HG03066 (cell line): ENCODE measurements around the gene PNMA5.
"Not testable (repeated sequence)": the region's sequence is repeated elsewhere in the genome, so short reads cannot be mapped to it uniquely, and the experiment has no call there.

Experiments used
- ATAC-seq: cut with Tn5 transposase; IDR thresholded peaks from one replicate; pipeline ENCODE4 v1.9.1; 2021; ENCODE audit warnings: low read depth; ENCODE audit not compliant: unreplicated experiment

PNMA5 gene

DNA sequence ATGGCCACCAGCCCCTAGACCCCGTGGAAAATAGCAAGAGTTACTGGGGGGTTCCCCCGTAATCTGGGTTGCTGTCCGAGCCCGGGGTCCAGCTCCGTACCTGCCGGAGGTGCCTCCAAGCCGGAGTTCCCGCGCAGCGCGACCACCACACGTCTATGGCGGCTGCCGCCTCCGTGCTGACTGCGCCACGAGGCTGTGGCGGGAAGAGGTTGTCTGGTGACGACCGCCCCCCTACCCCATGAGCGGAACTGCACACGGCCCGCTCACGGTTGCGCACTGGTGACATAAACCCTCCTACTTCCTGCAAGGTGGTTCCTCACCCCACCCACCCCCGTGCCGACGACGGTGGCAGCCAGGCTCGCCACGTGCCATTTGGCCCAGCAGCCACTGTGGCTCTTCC is at the start of gene PNMA5:
TSS of gene PNMA5 (minus strand) at position 184 of the 400 bp plus-strand sequence. CDS start 2,518 bp downstream, outside the sequence.
- ATAC-seq, result no peak

- ATAC-seq, result peak; percentile 92
These were observed 38.6 kb upstream of the PNMA5 start for GRCh38 chrX:153032397-153033118.

DNA sequence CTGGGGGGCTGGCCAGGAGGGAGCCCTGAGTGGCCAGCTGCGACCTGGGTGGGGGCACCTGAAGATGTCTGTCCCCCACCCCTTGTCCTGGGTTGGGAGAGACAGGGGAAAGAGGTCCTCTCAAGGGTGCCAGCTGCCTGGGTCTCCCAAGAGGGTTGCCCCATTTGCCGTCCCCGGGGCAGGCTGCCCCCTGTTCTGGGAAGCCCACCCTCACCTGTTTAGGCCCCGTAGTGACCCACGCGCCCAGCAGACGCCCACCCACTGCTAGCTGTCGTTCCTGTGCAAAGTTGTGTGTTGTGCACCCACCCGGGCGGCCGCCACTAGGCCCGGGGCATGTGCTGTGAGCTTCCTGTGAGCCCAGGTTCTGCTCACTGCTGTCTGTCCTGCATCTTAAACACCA is 36.9 kb upstream of the PNMA5 start:
- no peak for ATAC-seq

DNA sequence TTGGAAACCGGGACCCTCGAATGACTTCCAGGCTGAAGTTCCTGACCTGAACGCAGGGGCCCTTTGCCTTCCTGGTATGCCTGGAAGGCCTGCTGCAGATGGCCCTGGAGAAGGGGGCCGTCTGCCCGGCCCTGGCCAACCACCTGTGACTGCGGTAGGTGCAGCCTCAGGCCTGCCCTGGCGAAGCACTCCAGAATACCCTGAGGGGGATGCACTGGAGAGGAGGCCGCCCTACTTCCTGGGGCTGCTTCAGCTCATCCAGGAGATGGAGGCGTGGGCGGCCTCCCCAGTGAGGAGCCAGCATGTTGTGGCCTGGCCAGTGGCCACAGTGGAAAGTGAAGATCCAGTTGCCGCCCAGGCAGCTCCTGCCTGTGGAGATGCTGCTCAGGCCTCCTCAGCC is 36.0 kb upstream of the PNMA5 start:
- ATAC-seq, result no peak

DNA sequence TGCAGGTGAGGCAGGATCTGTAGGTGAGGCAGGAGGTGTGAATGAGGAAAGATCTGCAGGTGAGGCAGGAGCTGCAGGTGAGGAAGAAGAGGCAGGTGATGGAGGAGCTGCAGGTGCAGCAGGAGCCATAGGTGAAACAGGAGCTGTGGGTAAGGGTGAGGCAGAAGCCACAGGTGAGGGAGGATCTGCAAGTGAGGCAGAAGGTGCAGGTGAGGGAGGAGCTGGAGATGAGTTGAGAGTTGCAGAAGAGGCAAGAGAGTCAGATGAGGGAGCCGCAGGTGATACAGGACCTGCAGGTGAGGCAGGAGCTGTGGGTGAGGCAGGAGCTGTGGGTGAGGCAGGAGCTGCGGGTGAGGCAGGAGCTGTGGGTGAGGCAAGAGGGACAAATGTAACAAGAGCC is 35.2 kb upstream of the PNMA5 start:
- ATAC-seq, result no peak

DNA sequence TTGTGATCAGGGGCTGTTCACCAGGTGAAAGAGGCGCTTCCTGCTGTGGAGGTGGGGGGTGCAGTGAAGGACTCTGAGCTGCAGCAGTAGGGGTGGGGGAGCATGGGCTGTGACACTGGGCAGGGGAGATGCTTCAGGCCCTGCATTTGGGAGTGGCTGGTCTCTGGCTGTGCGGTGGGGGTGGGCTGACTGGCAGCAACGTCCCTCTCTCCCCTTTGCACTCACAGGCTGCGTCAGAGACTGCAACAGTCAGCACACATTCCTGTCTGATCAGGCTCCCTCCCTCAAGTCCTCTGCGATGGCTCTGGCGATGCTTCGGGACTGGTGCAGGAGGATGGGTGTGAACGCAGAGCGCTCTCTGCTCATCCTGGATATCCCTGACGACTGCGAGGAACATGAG is 34.6 kb upstream of the PNMA5 start:
- not testable (repeated sequence) for ATAC-seq

DNA sequence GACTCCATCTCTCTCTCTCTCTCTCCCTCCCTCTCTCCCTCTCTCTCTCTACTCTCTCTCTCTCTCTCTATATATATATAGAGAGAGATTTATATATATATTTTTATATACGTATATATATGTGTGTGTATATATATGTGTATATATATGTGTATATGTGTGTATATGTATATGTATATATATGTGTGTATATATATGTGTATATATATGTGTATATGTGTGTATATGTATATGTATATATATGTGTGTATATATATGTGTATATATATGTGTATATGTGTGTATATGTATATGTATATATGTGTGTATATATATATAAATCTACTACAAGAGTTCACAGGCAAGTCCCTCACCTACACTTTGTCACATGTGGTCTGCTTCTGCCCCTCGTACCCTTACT is 32.6 kb upstream of the PNMA5 start:
- ATAC-seq, result not testable (repeated sequence)

- ATAC-seq, result no peak
These were observed 25.2 kb upstream of the PNMA5 start for GRCh38 chrX:153019166-153019565.

DNA sequence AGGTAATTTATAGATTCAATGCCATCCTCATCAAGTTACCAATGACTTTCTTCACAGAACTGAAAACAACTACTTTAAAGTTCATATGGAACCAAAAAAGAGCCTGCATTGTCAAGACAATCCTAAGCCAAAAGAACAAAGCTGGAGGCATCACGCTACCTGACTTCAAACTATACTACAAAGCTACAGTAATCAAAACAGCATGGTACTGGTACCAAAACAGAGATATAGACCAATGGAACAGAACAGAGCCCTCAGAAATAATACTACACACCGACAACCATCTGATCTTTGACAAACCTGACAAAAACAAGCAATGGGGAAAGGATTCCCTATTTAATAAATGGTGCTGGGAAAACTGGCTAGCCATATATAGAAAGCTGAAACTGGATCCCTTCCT is 23.3 kb upstream of the PNMA5 start:
- ATAC-seq, result not testable (repeated sequence)

DNA sequence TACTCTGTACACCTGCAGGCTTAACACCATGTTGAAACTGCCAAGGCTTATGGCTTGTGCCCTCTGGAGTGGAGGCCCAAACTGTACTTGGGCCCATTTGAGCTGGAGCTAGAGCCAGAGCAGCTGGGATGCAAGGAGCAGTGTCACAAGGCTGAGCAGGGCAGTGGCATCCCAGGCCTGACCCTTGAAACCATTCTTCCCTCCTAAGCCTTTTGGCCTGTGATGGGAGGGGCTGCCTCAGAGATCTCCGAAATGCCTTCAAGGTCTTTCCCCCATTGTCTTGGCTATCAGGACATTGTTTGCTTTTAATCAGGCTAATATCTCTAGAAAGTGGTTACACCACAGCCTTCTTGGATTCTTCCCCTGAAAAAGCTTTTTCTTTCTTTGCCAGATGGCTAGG is 10.9 kb upstream of the PNMA5 start:
- no peak for ATAC-seq

GRCh38 chrX:153003981-153004380 is 10.1 kb upstream of the PNMA5 start:
- no peak for ATAC-seq

GRCh38 chrX:153002182-153002581 is 8.3 kb upstream of the PNMA5 start:
- not testable (repeated sequence) for ATAC-seq

DNA sequence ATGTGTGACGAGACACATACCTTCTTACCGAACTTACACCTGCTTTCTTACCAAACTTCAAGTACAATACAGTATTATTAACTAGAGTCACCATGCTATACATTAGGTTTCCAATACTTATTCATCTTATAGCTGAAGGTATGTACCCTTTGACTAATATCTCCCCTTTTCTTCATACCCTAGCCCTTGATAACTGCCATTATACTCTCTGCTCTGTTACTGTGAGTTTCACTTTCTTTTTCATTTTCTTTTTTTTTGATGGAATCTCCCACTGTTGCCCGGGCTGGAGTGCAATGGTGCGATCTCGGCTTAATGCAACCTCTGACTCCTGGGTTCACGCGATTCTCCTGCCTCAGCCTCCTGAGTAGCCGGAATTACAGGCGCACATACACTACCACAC is 3.4 kb upstream of the PNMA5 start:
- no peak for ATAC-seq

GRCh38 chrX:152992115-152992514 is 1.8 kb downstream of the PNMA5 start:
- ATAC-seq, result no peak

DNA sequence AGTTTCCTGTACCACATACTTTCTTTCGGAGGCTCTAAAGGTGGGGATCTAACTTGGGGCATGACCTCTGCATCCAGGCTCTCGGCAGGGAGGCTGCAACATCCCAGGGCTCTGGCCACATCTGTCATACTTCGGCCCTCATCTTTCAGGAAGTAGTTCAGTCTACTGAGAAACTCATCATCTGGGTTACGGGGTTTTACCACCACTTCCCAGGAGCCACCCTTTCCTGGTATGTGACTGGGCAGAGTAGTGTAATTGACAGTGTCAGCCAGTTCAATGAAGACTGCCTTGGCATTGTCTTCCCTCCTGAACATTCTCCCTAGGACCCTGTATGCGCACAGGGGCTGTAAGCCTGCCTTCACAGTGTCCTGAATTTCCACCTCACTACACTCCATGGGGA is 2.8 kb downstream of the PNMA5 start:
- no peak for ATAC-seq

GRCh38 chrX:152989292-152989658 is 4.6 kb downstream of the PNMA5 start:
- ATAC-seq, result no peak

GRCh38 chrX:152988536-152989291 is 5.2 kb downstream of the PNMA5 start:
- ATAC-seq, result no peak

DNA sequence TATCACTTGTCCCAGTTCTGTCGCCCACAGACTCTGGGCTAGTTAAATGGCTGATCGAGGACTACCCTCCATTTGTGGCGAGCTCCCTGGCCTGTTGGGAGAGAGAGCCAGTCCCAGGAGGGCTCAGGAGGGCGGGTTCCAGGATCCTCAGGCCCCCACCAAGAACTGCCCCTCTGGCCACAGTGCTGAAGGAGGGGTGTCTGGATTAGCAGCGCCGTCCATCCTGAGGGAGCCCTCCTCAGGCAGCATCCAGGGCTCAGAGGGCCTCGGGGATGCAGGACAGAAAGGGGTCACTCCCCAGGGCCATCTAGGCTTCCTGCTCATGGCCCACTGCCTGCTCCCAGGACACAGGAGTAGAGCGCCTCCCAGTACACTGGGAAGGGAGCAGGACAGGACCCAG is 6.1 kb downstream of the PNMA5 start:
- no peak for ATAC-seq

GRCh38 chrX:152987156-152987555 is 6.8 kb downstream of the PNMA5 start:
- ATAC-seq, result not testable (repeated sequence)

DNA sequence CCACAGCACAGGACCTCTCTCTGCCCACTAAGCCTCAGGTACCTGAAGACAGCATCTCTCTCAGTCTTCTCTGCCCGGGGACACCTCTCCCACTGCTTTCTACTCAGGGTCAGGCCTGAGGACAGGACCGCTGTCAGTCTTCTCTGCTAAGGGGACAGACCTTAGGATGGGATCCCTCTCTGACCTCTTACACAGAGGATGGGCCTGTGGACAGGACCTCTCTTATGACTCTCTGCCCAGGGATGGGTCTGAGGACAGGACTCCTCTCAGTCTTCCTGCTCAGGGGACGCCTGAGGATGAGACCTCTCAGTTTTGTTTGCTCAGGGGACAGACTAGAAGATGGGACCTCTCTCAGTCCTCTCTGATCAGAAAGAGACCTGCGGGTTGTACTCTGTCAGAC is 8.5 kb downstream of the PNMA5 start:
- ATAC-seq, result not testable (repeated sequence)

- no peak for ATAC-seq
These were observed 25.7 kb downstream of the PNMA5 start for GRCh38 chrX:152968193-152968592.

DNA sequence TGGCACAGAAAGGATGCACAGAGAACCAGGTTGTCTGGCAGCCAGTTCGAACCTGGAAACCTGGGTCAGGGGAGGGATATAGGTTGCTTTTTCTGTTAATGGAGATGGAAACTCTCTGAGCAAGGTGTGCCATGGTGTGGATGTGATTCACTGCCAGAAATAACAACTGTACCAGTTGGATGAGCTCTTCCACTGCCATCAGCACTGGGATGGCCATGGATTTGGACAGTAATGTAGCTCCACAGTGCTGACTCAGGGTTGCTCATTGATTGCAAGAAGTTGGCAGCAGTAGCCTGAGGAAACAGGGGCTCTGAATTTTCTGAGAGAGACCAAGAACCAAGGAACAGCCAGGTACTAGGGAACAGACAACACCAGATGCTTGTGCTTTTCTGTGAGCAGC is 33.8 kb downstream of the PNMA5 start:
- ATAC-seq, result no peak
